HCT116 (cell line): Measurements from ENCODE around the gene SLC45A2. TPM values are rescaled to one million over a fixed set of nuclear protein-coding genes. Genes with fewer than 3 reads are reported as not detected.

Source experiments
- ATAC-seq: fragments of 200-7000 bp; cut with Tn5 transposase; 2 replicates; pipeline ENCODE4 v1.9.1; 2020; ENCODE audit warnings: mild to moderate bottlenecking, moderate library complexity
- BruUV-seq: library from RNA; stranded (reverse); fragments of 400-500 nt; replicated peaks from 2 replicates; lab custom pipeline; 2021; lab: Mats Ljungman, UMichigan
- CTCF ChIA-PET: fragments of 300-600 bp; sonication (Branson Sonifier 250); formaldehyde crosslinking; loops from one replicate; lab custom pipeline; 2021; ENCODE audit warnings: antibody characterized with exemption; lab: Charles Lee
- POLR2A ChIA-PET: fragments of 300-600, 350-600 bp; sonication (Branson Sonifier 250); formaldehyde crosslinking; loops from one replicate; lab custom pipeline; 2021; ENCODE audit warnings: antibody characterized with exemption; lab: Charles Lee
- RAD21 ChIA-PET, 2 experiments: fragments of 300-600 bp; sonication (Branson Sonifier 250); formaldehyde crosslinking; loops; one replicate each; lab custom pipeline; 2023; ENCODE audit warnings: low total read pairs in 2 of 2; ENCODE audit not compliant: uncharacterized antibody in 2 of 2, unreplicated experiment in 2 of 2, low non-redundant PET in 1 of 2; lab: Charles Lee
- DNase-seq: peaks from one replicate; pipeline ENCODE4 v3.0.0-alpha.2; 2010; ENCODE audit warnings: low read depth, low spot score
- H2AFZ ChIP-seq: fragments of 200-600 bp; shearing (Covaris generic), sonication (generic); 2 replicates; pipeline ENCODE4 v1.6.1; 2017; ENCODE audit warnings: low read depth, mixed run types, mixed read lengths, antibody characterized with exemption, low read length; ENCODE audit not compliant: poor library complexity, severe bottlenecking
- H3K27ac ChIP-seq: 2 replicates; pipeline ENCODE4 v1.5.1; 2012; ENCODE audit warnings: low read depth, low read length
- H3K27me3 ChIP-seq: fragments of 200-600 bp; sonication (generic); 2 replicates; pipeline ENCODE4 v1.6.1; 2016; ENCODE audit warnings: mixed run types, low read length, mixed read lengths; ENCODE audit not compliant: insufficient read depth
- H3K36me3 ChIP-seq, 2 experiments: fragments of 200-500 bp in 1 of 2; fragments of 200-600 bp in 1 of 2; sonication (Bioruptor generic) in 1 of 2; sonication (generic) in 1 of 2; 2 replicates each; pipeline versions ENCODE4 v1.5.1 to v1.6.1; 2014 to 2016; ENCODE audit warnings: low read length in 2 of 2, inconsistent platforms in 1 of 2, mixed read lengths in 1 of 2, mixed run types in 1 of 2; ENCODE audit not compliant: insufficient read depth in 2 of 2, control insufficient read depth in 1 of 2
- H3K4me1 ChIP-seq, 2 experiments: fragments of 200-600 bp in 1 of 2; sonication (generic) in 1 of 2; 2 replicates each; pipeline versions ENCODE4 v1.5.1 to v1.6.1; 2012 to 2017; ENCODE audit warnings: low read length in 2 of 2, inconsistent platforms in 1 of 2, mild to moderate bottlenecking in 1 of 2, mixed read lengths in 1 of 2, mixed run types in 1 of 2, moderate library complexity in 1 of 2; ENCODE audit not compliant: insufficient read depth in 2 of 2, control insufficient read depth in 1 of 2
- H3K4me2 ChIP-seq: fragments of 200-600 bp; sonication (generic); 2 replicates; pipeline ENCODE4 v1.6.1; 2017; ENCODE audit warnings: mixed run types, low read length, mixed read lengths
- H3K4me3 ChIP-seq, 2 experiments: fragments of 200-600 bp in 1 of 2; sonication (generic) in 1 of 2; replicated peaks in 1 of 2; 2 replicates each; pipeline ENCODE4 v1.5.1; 2011 to 2016; ENCODE audit warnings: low read length in 2 of 2, control low read depth in 1 of 2, low read depth in 1 of 2, mild to moderate bottlenecking in 1 of 2, mixed read lengths in 1 of 2, mixed run types in 1 of 2
- H3K79me2 ChIP-seq: fragments of 200-600 bp; sonication (generic); 2 replicates; pipeline ENCODE4 v1.6.1; 2017; ENCODE audit warnings: mild to moderate bottlenecking, mixed run types, low read length, moderate library complexity, mixed read lengths; ENCODE audit not compliant: insufficient read depth
- H3K9ac ChIP-seq: fragments of 200-600 bp; sonication (generic); 2 replicates; pipeline ENCODE4 v1.6.1; 2016; ENCODE audit warnings: low read length, mixed read lengths
- H3K9me2 ChIP-seq: fragments of 200-600 bp; sonication (generic), shearing (Covaris generic); 2 replicates; pipeline ENCODE4 v1.6.1; 2017; ENCODE audit warnings: mixed run types, mild to moderate bottlenecking, moderate library complexity; ENCODE audit not compliant: insufficient read depth
- H3K9me3 ChIP-seq, 2 experiments: fragments of 200-500 bp in 1 of 2; fragments of 200-600 bp in 1 of 2; sonication (Bioruptor generic) in 1 of 2; sonication (generic) in 1 of 2; 2 replicates each; pipeline ENCODE4 v1.6.1; 2014 to 2017; ENCODE audit warnings: low read length in 2 of 2, mixed read lengths in 2 of 2, inconsistent platforms in 1 of 2, low read depth in 1 of 2, mild to moderate bottlenecking in 1 of 2, mixed run types in 1 of 2, moderate library complexity in 1 of 2; ENCODE audit not compliant: control insufficient read depth in 1 of 2, insufficient read depth in 1 of 2
- H4K20me1 ChIP-seq: fragments of 200-600 bp; sonication (generic), shearing (Covaris generic); 2 replicates; pipeline ENCODE4 v1.6.1; 2017; ENCODE audit warnings: mixed run types, mild to moderate bottlenecking, moderate library complexity; ENCODE audit not compliant: insufficient read depth
- CBX3 ChIP-seq: IDR thresholded peaks from 2 replicates; pipeline ENCODE4 v1.6.1; 2012; ENCODE audit warnings: low read depth
- EGR1 ChIP-seq: IDR thresholded peaks from 2 replicates; pipeline ENCODE4 v1.6.1; 2012; ENCODE audit warnings: low read depth
- ELF1 ChIP-seq: IDR thresholded peaks from 2 replicates; pipeline ENCODE4 v1.6.1; 2012; ENCODE audit warnings: low read depth, borderline replicate concordance
- EZH2 ChIP-seq: fragments of 200-600 bp; sonication (generic); IDR thresholded peaks from 2 replicates; pipeline ENCODE4 v1.6.1; 2017; ENCODE audit warnings: antibody characterized with exemption, mixed run types
- EZH2phosphoT487 ChIP-seq: fragments of 200-600 bp; IDR thresholded peaks from 2 replicates; pipeline ENCODE4 v1.6.1; 2018; ENCODE audit warnings: antibody characterized with exemption, borderline replicate concordance
- FOSL1 ChIP-seq: IDR thresholded peaks from 2 replicates; pipeline ENCODE4 v1.6.1; 2012; ENCODE audit warnings: low read depth
- JUND ChIP-seq: IDR thresholded peaks from 2 replicates; pipeline ENCODE4 v1.6.1; 2012
- POLR2A ChIP-seq: IDR thresholded peaks from 2 replicates; pipeline ENCODE4 v1.7.0; 2011; ENCODE audit warnings: borderline replicate concordance; ENCODE audit not compliant: insufficient read depth, insufficient read length; ENCODE audit errors: extremely low read depth
- POLR2AphosphoS5 ChIP-seq: IDR thresholded peaks from 2 replicates; pipeline ENCODE4 v1.6.1; 2011; ENCODE audit warnings: mild to moderate bottlenecking, low read depth, low read length, moderate library complexity
- RAD21 ChIP-seq: IDR thresholded peaks from 2 replicates; pipeline ENCODE4 v1.6.1; 2012; ENCODE audit warnings: low read depth, mild to moderate bottlenecking
- SIN3A ChIP-seq: IDR thresholded peaks from 2 replicates; pipeline ENCODE4 v1.6.1; 2012; ENCODE audit warnings: low read depth
- SRF ChIP-seq: IDR thresholded peaks from 2 replicates; pipeline ENCODE4 v1.6.1; 2012; ENCODE audit warnings: low read depth
- TCF7L2 ChIP-seq: IDR thresholded peaks from 2 replicates; pipeline ENCODE4 v1.7.0; 2011; ENCODE audit warnings: borderline replicate concordance, inconsistent platforms; ENCODE audit not compliant: insufficient read depth, insufficient read length; ENCODE audit errors: extremely low read depth
- YY1 ChIP-seq: IDR thresholded peaks from 2 replicates; pipeline ENCODE4 v1.6.1; 2011; ENCODE audit warnings: low read length, low read depth, moderate library complexity, mild to moderate bottlenecking; ENCODE audit not compliant: insufficient replicate concordance; ENCODE audit errors: extremely low read depth
- ZFX ChIP-seq: fragments of 450-650 bp; IDR thresholded peaks from 2 replicates; pipeline ENCODE4 v1.6.1; 2017
- intact Hi-C: fragments of 100-400 bp; cut with micrococcal nuclease; formaldehyde crosslinking; loops from 2 replicates; pipeline ENCODE4 v1.10.0; 2022
- total RNA-seq: library from RNA; stranded (reverse); gene quantifications from one replicate; pipeline ENCODE4 v1.2.1, GENCODE V29; 2021; ENCODE audit not compliant: unreplicated experiment
- TF ChIP-seq, protein P1 (sequence below): IDR thresholded peaks from 2 replicates; pipeline ENCODE4 v1.6.1; 2012; ENCODE audit warnings: low read depth
- TF ChIP-seq, protein P2 (sequence below): IDR thresholded peaks from 2 replicates; pipeline ENCODE4 v1.6.1; 2012
- TF ChIP-seq, protein P3 (sequence below): IDR thresholded peaks from 2 replicates; pipeline ENCODE4 v1.6.1; 2011; ENCODE audit warnings: mild to moderate bottlenecking, low read length, moderate library complexity; ENCODE audit not compliant: insufficient replicate concordance; ENCODE audit errors: extremely low read depth
- TF ChIP-seq, protein P4 (sequence below), 3 experiments: fragments of 200-600 bp in 1 of 3; sonication (generic) in 1 of 3; IDR thresholded peaks in 2 of 3; conservative IDR thresholded peaks in 1 of 3; 2 replicates each; pipeline ENCODE4 v1.5.1; 2012 to 2017; ENCODE audit warnings: low read depth in 2 of 3, low read length in 2 of 3, antibody characterized with exemption in 1 of 3, borderline replicate concordance in 1 of 3, control low read depth in 1 of 3, mild to moderate bottlenecking in 1 of 3, mixed read lengths in 1 of 3, mixed run types in 1 of 3, moderate library complexity in 1 of 3; ENCODE audit not compliant: insufficient read depth in 1 of 3

Gene SLC45A2
- total RNA-seq, 1 experiment from 2014 or later = not detected

DNA sequence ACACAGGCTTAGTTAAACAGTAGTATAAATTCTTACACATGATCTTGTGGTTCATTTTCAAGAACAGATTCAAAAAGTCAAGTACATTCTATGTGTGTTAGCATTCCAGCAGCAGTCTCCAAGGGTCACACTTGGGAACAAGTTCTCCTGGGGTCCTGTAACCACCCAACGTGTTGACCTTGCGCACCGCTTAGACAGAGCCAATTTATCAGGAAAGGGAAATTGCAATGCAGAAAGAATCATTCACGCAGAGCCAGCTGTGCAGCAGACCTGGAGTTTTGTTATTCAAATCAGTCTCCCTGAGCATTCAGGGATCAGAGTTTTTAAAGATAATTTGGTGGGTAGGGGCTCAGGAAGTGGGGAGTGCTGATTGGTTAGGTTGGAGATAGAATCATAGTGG is 56.8 kb downstream of the SLC45A2 start:
- no peaks in the 10 kb centered on the region for H4K20me1 ChIP-seq
- H3K36me3 ChIP-seq = no peaks in the 10 kb centered on the region
- ATAC-seq = no peak
- no peak overlapping the region for H3K27ac ChIP-seq
- CTCF ChIA-PET = no interaction called here
- H3K9me3 ChIP-seq = no peaks in the 10 kb centered on the region
- intact Hi-C loops = no loop called here
- TF ChIP-seq SRF = no peak
- TF ChIP-seq FOSL1 = no peak
- TF ChIP-seq SIN3A = no peak
- TF ChIP-seq ZFX = no peak
- TF ChIP-seq, protein P1, sequence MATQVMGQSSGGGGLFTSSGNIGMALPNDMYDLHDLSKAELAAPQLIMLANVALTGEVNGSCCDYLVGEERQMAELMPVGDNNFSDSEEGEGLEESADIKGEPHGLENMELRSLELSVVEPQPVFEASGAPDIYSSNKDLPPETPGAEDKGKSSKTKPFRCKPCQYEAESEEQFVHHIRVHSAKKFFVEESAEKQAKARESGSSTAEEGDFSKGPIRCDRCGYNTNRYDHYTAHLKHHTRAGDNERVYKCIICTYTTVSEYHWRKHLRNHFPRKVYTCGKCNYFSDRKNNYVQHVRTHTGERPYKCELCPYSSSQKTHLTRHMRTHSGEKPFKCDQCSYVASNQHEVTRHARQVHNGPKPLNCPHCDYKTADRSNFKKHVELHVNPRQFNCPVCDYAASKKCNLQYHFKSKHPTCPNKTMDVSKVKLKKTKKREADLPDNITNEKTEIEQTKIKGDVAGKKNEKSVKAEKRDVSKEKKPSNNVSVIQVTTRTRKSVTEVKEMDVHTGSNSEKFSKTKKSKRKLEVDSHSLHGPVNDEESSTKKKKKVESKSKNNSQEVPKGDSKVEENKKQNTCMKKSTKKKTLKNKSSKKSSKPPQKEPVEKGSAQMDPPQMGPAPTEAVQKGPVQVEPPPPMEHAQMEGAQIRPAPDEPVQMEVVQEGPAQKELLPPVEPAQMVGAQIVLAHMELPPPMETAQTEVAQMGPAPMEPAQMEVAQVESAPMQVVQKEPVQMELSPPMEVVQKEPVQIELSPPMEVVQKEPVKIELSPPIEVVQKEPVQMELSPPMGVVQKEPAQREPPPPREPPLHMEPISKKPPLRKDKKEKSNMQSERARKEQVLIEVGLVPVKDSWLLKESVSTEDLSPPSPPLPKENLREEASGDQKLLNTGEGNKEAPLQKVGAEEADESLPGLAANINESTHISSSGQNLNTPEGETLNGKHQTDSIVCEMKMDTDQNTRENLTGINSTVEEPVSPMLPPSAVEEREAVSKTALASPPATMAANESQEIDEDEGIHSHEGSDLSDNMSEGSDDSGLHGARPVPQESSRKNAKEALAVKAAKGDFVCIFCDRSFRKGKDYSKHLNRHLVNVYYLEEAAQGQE = no peak
- TF ChIP-seq TCF7L2 = no peak
- no peak for TF ChIP-seq EZH2phosphoT487
- TF ChIP-seq EGR1 = no peak
- TF ChIP-seq YY1 = no peak
- TF ChIP-seq, protein P2, sequence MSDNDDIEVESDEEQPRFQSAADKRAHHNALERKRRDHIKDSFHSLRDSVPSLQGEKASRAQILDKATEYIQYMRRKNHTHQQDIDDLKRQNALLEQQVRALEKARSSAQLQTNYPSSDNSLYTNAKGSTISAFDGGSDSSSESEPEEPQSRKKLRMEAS = no peak
- no peak for TF ChIP-seq POLR2AphosphoS5
- no peak for TF ChIP-seq POLR2A
- TF ChIP-seq EZH2 = no peak
- TF ChIP-seq, protein P3, sequence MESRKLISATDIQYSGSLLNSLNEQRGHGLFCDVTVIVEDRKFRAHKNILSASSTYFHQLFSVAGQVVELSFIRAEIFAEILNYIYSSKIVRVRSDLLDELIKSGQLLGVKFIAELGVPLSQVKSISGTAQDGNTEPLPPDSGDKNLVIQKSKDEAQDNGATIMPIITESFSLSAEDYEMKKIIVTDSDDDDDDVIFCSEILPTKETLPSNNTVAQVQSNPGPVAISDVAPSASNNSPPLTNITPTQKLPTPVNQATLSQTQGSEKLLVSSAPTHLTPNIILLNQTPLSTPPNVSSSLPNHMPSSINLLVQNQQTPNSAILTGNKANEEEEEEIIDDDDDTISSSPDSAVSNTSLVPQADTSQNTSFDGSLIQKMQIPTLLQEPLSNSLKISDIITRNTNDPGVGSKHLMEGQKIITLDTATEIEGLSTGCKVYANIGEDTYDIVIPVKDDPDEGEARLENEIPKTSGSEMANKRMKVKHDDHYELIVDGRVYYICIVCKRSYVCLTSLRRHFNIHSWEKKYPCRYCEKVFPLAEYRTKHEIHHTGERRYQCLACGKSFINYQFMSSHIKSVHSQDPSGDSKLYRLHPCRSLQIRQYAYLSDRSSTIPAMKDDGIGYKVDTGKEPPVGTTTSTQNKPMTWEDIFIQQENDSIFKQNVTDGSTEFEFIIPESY = no peak
- TF ChIP-seq, protein P4, sequence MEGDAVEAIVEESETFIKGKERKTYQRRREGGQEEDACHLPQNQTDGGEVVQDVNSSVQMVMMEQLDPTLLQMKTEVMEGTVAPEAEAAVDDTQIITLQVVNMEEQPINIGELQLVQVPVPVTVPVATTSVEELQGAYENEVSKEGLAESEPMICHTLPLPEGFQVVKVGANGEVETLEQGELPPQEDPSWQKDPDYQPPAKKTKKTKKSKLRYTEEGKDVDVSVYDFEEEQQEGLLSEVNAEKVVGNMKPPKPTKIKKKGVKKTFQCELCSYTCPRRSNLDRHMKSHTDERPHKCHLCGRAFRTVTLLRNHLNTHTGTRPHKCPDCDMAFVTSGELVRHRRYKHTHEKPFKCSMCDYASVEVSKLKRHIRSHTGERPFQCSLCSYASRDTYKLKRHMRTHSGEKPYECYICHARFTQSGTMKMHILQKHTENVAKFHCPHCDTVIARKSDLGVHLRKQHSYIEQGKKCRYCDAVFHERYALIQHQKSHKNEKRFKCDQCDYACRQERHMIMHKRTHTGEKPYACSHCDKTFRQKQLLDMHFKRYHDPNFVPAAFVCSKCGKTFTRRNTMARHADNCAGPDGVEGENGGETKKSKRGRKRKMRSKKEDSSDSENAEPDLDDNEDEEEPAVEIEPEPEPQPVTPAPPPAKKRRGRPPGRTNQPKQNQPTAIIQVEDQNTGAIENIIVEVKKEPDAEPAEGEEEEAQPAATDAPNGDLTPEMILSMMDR (IDR thresholded peaks at IDR 0.05 in 2 of 3, conservative IDR thresholded peaks at IDR 0.05 in 1 of 3; ENCODE audit: borderline replicate concordance in 1 of 3, insufficient read depth in 1 of 3, low read depth in 2 of 3, low read length in 2 of 3) = no peak
- TF ChIP-seq CBX3 = no peak
- TF ChIP-seq RAD21 = no peak
- TF ChIP-seq ELF1 = no peak
- TF ChIP-seq JUND = no peak
- TF ChIP-seq, all 23 proteins: peak for 0
- BruUV-seq = no TSS peak
- Histone ChIP-seq H3K4me2 (no peak overlapping the region), H3K27me3 (peaks cover 29% of the 10 kb centered on the region), H3K9me2 (no peaks in the 10 kb centered on the region), H3K4me1 (no peaks in the 10 kb centered on the region), H2AFZ (no peak overlapping the region), H3K79me2 (no peaks in the 10 kb centered on the region), H3K4me3 (no peak overlapping the region), H3K9ac (no peak overlapping the region)
- ChIA-PET RAD21 (no interaction called here), POLR2A (no interaction called here)
- DNase-seq = no peak
